HG03520 (cell line): ENCODE measurements around the gene ABTB1.

Experiments used
- ATAC-seq: cut with Tn5 transposase; IDR thresholded peaks from one replicate; pipeline ENCODE4 v1.9.1; 2021; ENCODE audit warnings: mild to moderate bottlenecking, moderate library complexity; ENCODE audit not compliant: unreplicated experiment

Gene ABTB1

DNA sequence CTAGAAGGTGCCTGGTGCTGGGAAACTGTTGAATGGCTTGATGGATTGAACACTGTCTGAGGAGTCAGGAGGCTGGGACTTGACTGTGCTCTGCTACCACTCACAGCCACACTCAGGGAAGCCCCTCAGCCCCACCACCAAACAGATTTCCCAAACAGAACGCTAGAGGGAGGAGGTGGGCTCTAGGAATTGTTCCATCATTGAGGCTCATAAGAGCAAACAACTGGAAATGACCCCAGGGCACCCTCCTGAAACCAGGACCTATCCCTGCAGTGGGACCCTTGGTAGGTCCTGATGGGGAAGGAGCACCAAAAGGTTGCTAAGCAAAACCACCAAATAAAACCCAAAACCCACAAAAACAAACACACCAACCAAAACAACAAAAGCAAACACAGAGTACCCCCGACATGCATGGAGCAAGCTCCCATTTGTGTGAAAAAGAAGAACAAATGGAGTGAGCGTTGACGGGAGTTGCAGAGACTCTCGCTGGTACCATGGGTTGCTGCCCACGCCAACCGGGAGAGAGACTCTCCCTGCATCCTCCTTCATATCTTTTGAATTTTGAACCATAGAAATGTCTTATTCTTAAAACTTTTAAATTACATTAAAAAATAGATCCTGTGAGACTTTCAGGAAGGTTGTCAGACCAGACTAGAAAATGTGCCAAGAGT lies 45.6 kb downstream of the ABTB1 start:
- ATAC-seq: no peak

GRCh38 chr3:127718916-127719290 lies 46.2 kb downstream of the ABTB1 start:
- no peak for ATAC-seq

DNA sequence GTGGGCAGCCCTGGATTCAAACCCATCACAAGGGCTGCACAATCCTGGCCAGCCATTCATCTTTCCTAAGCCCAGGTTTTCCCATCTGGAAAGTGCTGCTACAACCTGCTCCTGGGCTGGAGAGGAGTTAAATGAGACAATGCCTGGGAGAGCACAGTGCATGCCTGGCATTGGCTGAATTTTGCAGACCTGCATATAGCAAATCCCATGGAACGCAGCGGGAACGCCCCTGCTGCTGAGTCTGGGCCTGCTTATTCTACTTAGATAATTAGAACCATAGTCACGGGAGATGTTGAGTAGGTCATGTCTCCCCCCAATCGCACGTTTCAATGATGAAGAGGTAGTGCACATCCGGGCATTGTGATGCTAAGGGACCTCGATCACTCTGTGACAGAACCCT lies 46.6 kb downstream of the ABTB1 start:
- ATAC-seq: no peak

DNA sequence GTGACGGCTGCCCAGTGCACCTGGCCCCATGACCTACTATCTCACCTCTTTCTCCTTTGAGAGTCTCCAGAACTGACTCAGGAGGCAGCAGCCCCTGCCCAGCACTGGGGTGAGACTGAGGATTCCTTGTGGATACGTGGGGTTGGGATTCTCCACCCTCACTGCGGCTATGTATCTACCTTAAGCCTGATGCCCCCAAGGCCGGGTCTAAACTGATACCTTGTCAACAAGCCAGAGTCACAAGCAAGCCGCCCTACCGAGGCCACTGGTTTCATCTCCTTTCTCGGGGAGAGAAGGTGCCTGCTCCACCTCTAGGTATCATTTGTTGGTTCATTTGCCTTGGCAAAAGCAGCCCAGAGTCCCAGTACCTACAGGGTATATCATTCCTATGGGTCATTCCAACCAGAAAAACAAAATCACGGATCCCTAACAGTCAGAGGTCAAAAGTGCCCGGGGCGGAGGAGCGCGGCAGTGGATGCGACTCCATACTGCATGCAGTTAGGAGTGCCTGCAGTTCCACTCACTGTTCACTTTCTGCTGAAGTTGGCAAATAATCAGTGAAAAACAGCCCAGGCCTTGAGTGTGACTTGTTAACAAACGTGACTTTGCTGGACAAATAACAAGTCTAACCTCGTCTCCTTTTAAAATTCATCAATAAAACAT lies 47.5 kb downstream of the ABTB1 start:
- ATAC-seq: no peak

DNA sequence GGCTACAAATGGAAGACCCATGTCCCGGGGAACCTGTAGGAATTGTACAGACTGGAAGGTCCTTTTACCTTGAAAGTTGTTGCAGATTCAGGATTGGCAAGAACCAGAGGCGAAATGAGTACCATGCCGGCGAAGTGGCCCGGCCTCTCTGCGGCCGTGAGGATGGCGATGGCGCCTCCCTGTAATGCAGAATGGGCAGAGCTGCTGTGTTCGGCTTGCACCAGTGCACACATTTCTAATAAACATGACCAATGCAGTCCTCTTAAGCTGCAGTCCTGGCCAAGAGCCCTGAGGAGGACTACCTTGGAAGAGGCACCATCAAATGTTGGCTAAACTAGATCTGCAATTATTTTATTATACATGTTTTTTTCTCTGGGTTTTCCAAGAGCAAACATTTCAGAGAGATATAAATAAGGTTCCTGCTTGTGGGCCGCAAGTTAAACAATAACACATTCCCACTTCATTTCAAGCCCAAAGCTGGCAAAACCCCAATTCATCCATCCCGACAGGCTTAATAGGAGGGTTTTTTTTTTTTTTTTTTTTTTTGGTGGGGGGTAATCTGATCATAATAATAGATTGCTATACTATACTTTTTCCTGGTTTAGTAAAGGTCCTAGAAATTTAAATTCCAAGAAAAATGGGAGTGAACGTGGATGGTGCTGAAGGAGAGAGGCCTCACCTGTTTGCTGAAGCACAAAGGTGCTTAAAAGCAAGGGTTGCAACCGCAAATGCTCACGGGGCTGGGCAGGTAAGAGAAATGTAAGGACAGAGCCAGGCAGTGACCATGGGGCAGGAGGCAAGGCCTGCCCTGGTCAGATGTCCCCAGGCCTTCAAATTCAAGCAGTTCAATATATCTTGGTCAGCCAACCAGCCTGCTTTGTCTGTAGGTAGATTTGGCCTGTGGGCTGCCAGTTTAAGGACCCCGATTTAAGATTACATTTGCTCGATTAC lies 48.5 kb downstream of the ABTB1 start:
- no peak for ATAC-seq

DNA sequence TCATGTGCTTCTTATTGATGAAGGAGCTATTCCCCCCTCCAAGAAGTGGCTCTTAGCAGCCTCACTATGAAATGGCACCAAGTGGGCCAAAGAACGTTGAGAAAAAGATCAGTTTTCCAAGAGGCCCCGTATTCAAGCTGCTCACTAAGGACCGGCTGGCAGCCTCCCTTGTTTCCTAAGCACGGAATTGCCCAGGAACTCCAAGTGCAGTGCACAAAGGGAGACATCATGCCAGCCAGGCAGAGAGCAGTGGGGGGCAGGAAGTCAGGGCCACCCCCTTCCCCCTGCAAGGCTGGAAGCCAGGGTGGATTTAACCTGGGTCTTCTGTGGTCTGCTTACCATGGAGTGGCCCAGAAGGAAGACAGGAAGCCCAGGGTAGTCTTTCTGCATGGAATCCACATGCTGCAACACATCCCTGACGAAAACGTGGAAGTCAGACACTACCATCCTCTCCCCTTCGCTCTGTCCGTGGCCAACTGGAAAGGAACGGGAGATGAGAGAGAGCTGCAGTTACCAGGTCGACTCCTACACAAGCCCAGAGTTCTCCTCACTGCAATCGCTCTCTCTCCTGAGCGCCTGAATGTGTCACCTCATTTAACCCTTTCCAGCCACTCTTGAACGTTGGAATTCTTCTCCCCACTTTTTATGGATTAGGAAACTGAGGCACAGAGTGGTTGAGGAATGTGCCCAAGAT lies 49.5 kb downstream of the ABTB1 start:
- no peak for ATAC-seq

DNA sequence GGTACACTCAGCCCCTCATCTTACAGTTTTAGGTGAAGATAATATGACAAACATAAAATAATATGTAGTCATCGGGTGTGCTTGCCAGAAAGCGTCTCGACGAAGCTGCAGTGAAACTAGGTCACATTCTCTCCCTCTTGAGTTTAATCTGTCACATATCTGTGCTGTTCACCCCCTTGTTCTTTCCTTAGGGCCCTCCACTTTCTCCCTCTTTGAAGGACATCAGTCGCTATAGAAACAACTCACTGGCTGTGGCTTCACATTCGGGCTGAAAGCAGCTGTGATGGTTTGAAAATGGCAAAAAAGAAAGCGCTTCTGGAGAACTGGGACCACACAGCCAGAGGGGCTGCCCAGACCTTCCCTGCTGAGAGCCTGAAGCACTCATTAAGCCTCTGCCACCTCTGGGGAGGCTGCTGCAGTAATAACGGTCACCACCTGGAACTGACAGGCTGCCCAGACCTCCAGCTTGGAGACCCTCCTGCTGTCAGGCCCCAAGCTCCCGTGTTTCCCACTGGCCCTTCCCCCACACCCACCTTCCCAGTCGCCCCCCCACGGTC lies 50.3 kb downstream of the ABTB1 start:
- ATAC-seq: no peak

DNA sequence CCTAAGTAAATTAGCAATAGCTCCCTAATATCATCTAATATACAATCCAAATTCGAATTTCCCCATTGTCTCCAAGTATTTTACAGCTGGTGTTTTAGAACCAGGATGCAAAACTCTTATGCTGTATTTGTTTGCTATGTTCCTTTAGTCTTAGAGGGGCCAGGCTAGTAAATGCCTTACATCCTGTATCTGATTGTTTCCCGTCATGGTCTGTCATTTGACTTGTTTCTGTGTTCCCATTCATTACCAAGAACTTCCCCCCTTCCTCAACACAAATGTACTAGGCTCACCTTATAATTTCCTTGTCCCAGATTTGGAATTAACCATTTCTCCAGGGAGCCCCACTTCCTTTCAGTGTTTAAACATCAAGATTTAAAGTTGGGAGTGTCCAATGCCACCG lies 54.1 kb downstream of the ABTB1 start:
- no peak for ATAC-seq

- ATAC-seq: no peak
These were observed 55.8 kb downstream of the ABTB1 start for GRCh38 chr3:127728417-127729015.

- no peak for ATAC-seq
These were observed 56.9 kb downstream of the ABTB1 start for GRCh38 chr3:127729556-127730056.

DNA sequence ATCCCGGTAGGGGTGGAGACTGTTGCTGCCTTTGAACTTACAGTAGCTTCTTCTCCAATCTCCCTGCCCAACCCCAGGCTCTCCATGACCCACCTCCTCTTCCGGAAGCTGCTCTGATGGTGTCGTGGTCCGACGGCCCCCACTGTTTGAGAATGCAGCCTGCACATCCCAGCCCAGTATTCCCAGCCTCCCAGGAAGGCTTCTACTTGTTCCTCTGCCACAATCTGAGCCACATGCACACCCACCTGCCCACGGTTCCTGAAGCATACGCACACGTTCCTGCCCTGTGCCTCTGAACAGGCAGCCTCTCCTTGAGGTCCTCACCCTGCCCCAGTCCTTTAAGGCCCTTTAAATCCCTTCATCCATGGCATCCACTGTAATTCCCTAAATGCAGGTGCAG lies 57.4 kb downstream of the ABTB1 start:
- ATAC-seq: no peak
